Measurements from ENCODE around the gene RPL38.

DNA sequence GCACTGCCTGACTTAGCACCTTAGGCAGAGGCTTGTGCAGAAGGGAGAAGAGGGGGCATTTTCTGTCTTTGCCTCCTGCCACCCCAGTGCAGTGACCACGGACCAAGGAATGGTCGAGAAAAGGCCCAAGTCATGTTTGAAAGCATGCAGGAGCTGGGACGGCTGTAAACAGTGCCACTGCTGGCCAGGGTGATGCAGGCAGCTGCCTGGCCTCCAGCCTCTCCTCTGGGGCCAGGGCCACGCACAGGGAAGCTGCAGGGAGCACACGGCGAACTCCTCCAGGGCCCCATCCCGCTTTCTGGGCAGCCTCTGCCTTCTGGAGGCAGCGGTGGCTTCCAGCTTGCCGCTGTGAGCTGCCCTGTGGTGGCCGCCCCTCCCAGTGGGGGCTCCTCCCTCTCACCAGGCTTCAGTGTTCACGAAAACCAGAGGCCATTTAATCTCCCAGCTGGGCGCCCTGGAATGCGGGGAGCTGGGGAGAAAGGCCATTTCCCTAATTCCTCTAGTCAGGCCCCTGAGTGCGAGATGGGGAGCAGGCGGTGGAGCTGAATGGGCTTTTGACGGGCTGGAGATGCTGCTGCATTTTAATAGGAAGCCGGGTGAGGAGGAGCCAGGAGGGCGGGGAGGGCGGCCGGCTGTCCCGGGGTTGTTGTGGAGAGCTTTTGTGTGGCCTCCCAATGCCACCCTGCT is 41.8 kb downstream of the RPL38 start:
- TF ChIP-seq EZH2phosphoT487 (IDR thresholded peaks at IDR 0.05; ENCODE audit: insufficient read depth, low read depth): no peak
- no peak for TF ChIP-seq EZH2 (IDR thresholded peaks at IDR 0.05; ENCODE audit: insufficient read depth, poor library complexity, severe bottlenecking)
